Loucy (cell line): ENCODE results near the gene ANP32A.

ENCODE experiments used
- H2AFZ ChIP-seq: fragments of 200-600 bp; sonication (generic); 2 replicates; pipeline ENCODE4 v1.6.0; 2016; ENCODE audit warnings: antibody characterized with exemption, mild to moderate bottlenecking, low read length, moderate library complexity
- H3F3A ChIP-seq: fragments of 200-600 bp; 2 replicates; pipeline ENCODE4 v1.6.0; 2016; ENCODE audit warnings: antibody characterized with exemption, low read depth, mild to moderate bottlenecking
- H3K27me3 ChIP-seq: fragments of 200-600 bp; sonication (generic); 2 replicates; pipeline ENCODE4 v1.6.1; 2014; ENCODE audit warnings: low read length, mild to moderate bottlenecking; ENCODE audit not compliant: insufficient read depth, poor library complexity, severe bottlenecking
- H3K36me3 ChIP-seq: fragments of 200-600 bp; sonication (generic); 2 replicates; pipeline ENCODE4 v1.6.1; 2016; ENCODE audit warnings: low read length; ENCODE audit not compliant: insufficient read depth
- H3K4me1 ChIP-seq: fragments of 200-600 bp; sonication (generic); 2 replicates; pipeline ENCODE4 v1.5.1; 2014; ENCODE audit warnings: low read length, mild to moderate bottlenecking; ENCODE audit not compliant: insufficient read depth, poor library complexity, severe bottlenecking
- H3K4me2 ChIP-seq: fragments of 200-600 bp; sonication (generic); 2 replicates; pipeline ENCODE4 v1.6.0; 2014; ENCODE audit warnings: antibody characterized with exemption, low read length, low read depth, mild to moderate bottlenecking; ENCODE audit not compliant: poor library complexity, severe bottlenecking
- H3K4me3 ChIP-seq: fragments of 200-600 bp; sonication (generic); 2 replicates; pipeline ENCODE4 v1.5.1; 2014; ENCODE audit warnings: low read length, mild to moderate bottlenecking, mixed read lengths; ENCODE audit not compliant: poor library complexity, severe bottlenecking
- H3K79me2 ChIP-seq: fragments of 200-600 bp; sonication (generic); 2 replicates; pipeline ENCODE4 v1.6.1; 2014; ENCODE audit warnings: low read length; ENCODE audit not compliant: insufficient read depth
- H3K9ac ChIP-seq: fragments of 200-600 bp; sonication (generic); 2 replicates; pipeline ENCODE4 v1.6.0; 2014; ENCODE audit warnings: mild to moderate bottlenecking, low read depth, low read length, moderate library complexity; ENCODE audit not compliant: poor library complexity, severe bottlenecking
- H3K9me2 ChIP-seq: fragments of 200-600 bp; sonication (generic); replicated peaks from 2 replicates; pipeline ENCODE4 v1.6.1; 2016; ENCODE audit warnings: low read depth, low read length, mixed read lengths
- H3K9me3 ChIP-seq: fragments of 200-600 bp; sonication (generic); 2 replicates; pipeline ENCODE4 v1.6.1; 2014; ENCODE audit warnings: mild to moderate bottlenecking, antibody characterized with exemption, low read length, low read depth; ENCODE audit not compliant: insufficient read depth
- H4K20me1 ChIP-seq: fragments of 200-600 bp; sonication (generic); 2 replicates; pipeline ENCODE4 v1.6.0; 2014; ENCODE audit warnings: antibody characterized with exemption, low read length, mild to moderate bottlenecking; ENCODE audit not compliant: insufficient read depth, poor library complexity, severe bottlenecking
- CTCF ChIP-seq: fragments of 200-600 bp; sonication (generic); conservative IDR thresholded peaks from 2 replicates; pipeline ENCODE4 v1.5.1; 2014; ENCODE audit warnings: mild to moderate bottlenecking, antibody characterized with exemption, low read length
- EZH2phosphoT487 ChIP-seq: fragments of 200-600 bp; IDR thresholded peaks from 2 replicates; pipeline ENCODE4 v1.6.1; 2018; ENCODE audit warnings: antibody characterized with exemption, mild to moderate bottlenecking, moderate library complexity, borderline replicate concordance

The ANP32A gene

GRCh38 chr15:68794307-68794706 lies 26.4 kb downstream of the ANP32A start:
- Histone ChIP-seq H3K4me3 (no peak overlapping the region), H3K79me2 (peaks cover 100% of the 10 kb centered on the region), H3K36me3 (peaks cover 56% of the 10 kb centered on the region; the same call in 1 of the 2 replicates), H4K20me1 (peaks cover 100% of the 10 kb centered on the region), H3K27me3 (no peaks in the 10 kb centered on the region), H3K9ac (no peak overlapping the region), H3K4me1 (peaks cover 31% of the 10 kb centered on the region), H3K9me3 (no peaks in the 10 kb centered on the region), H3K4me2 (no peak overlapping the region), H3F3A (no peaks in the 10 kb centered on the region), H3K9me2 (no peaks in the 10 kb centered on the region), H2AFZ (no peak overlapping the region)
- TF ChIP-seq CTCF = no peak
- no peak for TF ChIP-seq EZH2phosphoT487

DNA sequence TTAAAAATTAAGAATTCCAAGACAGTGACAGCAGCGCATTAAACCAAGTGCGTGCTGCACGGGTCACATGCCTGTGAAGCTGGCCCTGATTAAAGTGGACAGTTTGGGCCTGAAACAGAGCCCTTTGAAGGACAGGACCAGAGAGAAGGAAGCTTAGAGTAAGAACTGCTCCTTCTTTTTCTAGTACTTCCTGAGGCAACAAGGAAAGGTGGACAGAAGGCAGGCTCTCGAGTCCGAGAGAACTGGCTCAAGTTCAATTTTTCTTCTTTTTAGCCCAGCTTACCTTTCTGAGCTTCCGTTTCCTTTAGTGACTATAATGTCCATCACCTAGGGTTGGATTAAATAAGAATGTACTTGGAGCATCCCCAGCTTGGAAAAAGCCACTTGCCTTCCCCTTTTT lies 26.9 kb downstream of the ANP32A start:
- H3K27me3 ChIP-seq = no peaks in the 10 kb centered on the region
- H3F3A ChIP-seq = no peaks in the 10 kb centered on the region
- H3K4me2 ChIP-seq = no peak overlapping the region
- H3K9me3 ChIP-seq = no peaks in the 10 kb centered on the region
- no peak overlapping the region for H3K9ac ChIP-seq
- peaks cover 57% of the 10 kb centered on the region; the same call in 1 of the 2 replicates for H3K36me3 ChIP-seq
- no peak overlapping the region for H3K4me3 ChIP-seq
- peaks cover 100% of the 10 kb centered on the region for H3K79me2 ChIP-seq
- H2AFZ ChIP-seq = no peak overlapping the region
- H3K4me1 ChIP-seq = peaks cover 31% of the 10 kb centered on the region
- H4K20me1 ChIP-seq = peaks cover 100% of the 10 kb centered on the region
- H3K9me2 ChIP-seq = no peaks in the 10 kb centered on the region
- no peak for TF ChIP-seq EZH2phosphoT487
- TF ChIP-seq CTCF = no peak

- TF ChIP-seq CTCF (no peak), EZH2phosphoT487 (no peak)
- no peaks in the 10 kb centered on the region for H3K9me2 ChIP-seq
These were observed 27.6 kb downstream of the ANP32A start for GRCh38 chr15:68792901-68793766.

More at GRCh38 chr15:68792901-68793766, 27.6 kb downstream of the ANP32A start:
- no peaks in the 10 kb centered on the region for H3K27me3 ChIP-seq
- H3K9ac ChIP-seq = no peak overlapping the region
- H4K20me1 ChIP-seq = peaks cover 100% of the 10 kb centered on the region
- no peaks in the 10 kb centered on the region for H3K9me3 ChIP-seq
- peaks cover 57% of the 10 kb centered on the region; the same call in 1 of the 2 replicates for H3K36me3 ChIP-seq
- H3F3A ChIP-seq = no peaks in the 10 kb centered on the region
- H3K79me2 ChIP-seq = peaks cover 100% of the 10 kb centered on the region
- no peak overlapping the region for H2AFZ ChIP-seq
- H3K4me3 ChIP-seq = no peak overlapping the region
- H3K4me2 ChIP-seq = no peak overlapping the region
- peaks cover 31% of the 10 kb centered on the region for H3K4me1 ChIP-seq
